Neural crest cell (in vitro differentiated cells): Measurements from ENCODE around the gene MANBA. TPM values are rescaled to one million over a fixed set of nuclear protein-coding genes. Genes with fewer than 3 reads are reported as not detected.

ENCODE experiments used
- DNase-seq: peaks from one replicate; pipeline ENCODE4 v3.0.0; 2021; ENCODE audit warnings: low read depth, mixed read lengths, low spot score
- H3K27ac Mint-ChIP-seq: one replicate; pipeline ENCODE4 v1.8.0; 2021; ENCODE audit warnings: mild to moderate bottlenecking, mixed read lengths; ENCODE audit not compliant: unreplicated experiment
- H3K27me3 Mint-ChIP-seq: 2 replicates; pipeline ENCODE4 v1.8.0; 2021; ENCODE audit warnings: low read depth, mild to moderate bottlenecking, mixed read lengths
- H3K36me3 Mint-ChIP-seq: 2 replicates; pipeline ENCODE4 v1.8.0; 2021; ENCODE audit warnings: low read depth, mild to moderate bottlenecking, mixed read lengths
- H3K4me1 Mint-ChIP-seq: 2 replicates; pipeline ENCODE4 v1.8.0; 2021; ENCODE audit warnings: mixed read lengths
- H3K4me3 Mint-ChIP-seq: one replicate; pipeline ENCODE4 v1.8.0; 2021; ENCODE audit warnings: mild to moderate bottlenecking, mixed read lengths
- H3K9me3 Mint-ChIP-seq: 2 replicates; pipeline ENCODE4 v1.8.0; 2021; ENCODE audit warnings: mixed read lengths
- CTCF ChIP-seq: fragments of 200-600 bp; sonication (generic); conservative IDR thresholded peaks from 2 replicates; pipeline ENCODE4 v1.5.0; 2021; ENCODE audit warnings: antibody characterized with exemption, mild to moderate bottlenecking
- total RNA-seq: library from RNA; stranded (reverse); gene quantifications from 2 replicates; pipeline ENCODE4 v1.2.1, GENCODE V29; 2021

MANBA gene
- total RNA-seq, 1 donor from 2014 or later = 18.4 TPM

- no peak overlapping the region for H3K4me3 Mint-ChIP-seq
- no peak overlapping the region for H3K27ac Mint-ChIP-seq
- peaks cover 10% of the 10 kb centered on the region for H3K36me3 Mint-ChIP-seq
- DNase-seq = no peak
- H3K9me3 Mint-ChIP-seq = no peaks in the 10 kb centered on the region
- no peak for TF ChIP-seq CTCF
- H3K27me3 Mint-ChIP-seq = no peaks in the 10 kb centered on the region
- peaks cover 5% of the 10 kb centered on the region for H3K4me1 Mint-ChIP-seq
Observed at GRCh38 chr4:102675141-102675540, 85.6 kb downstream of the MANBA start.

GRCh38 chr4:102667001-102667400 lies 93.8 kb downstream of the MANBA start:
- Mint-ChIP-seq H3K36me3 (peaks cover 10% of the 10 kb centered on the region), H3K4me3 (no peak overlapping the region), H3K27ac (no peak overlapping the region), H3K4me1 (no peaks in the 10 kb centered on the region), H3K9me3 (no peaks in the 10 kb centered on the region), H3K27me3 (no peaks in the 10 kb centered on the region)
- no peak for DNase-seq
- no peak for TF ChIP-seq CTCF

- no peak overlapping the region for H3K27ac Mint-ChIP-seq
- no peak for TF ChIP-seq CTCF
Observed at GRCh38 chr4:102665527-102665926, 95.2 kb downstream of the MANBA start.

GRCh38 chr4:102663073-102663472 lies 97.7 kb downstream of the MANBA start:
- Mint-ChIP-seq H3K27ac (no peak overlapping the region), H3K4me1 (no peaks in the 10 kb centered on the region), H3K4me3 (no peak overlapping the region), H3K27me3 (no peaks in the 10 kb centered on the region), H3K36me3 (peaks cover 5% of the 10 kb centered on the region), H3K9me3 (no peaks in the 10 kb centered on the region)
- DNase-seq = no peak
- TF ChIP-seq CTCF = no peak

More at GRCh38 chr4:102665527-102665926, 95.2 kb downstream of the MANBA start:
- H3K9me3 Mint-ChIP-seq = no peaks in the 10 kb centered on the region
- no peak for DNase-seq
- no peak overlapping the region for H3K4me3 Mint-ChIP-seq
- no peaks in the 10 kb centered on the region for H3K27me3 Mint-ChIP-seq
- H3K36me3 Mint-ChIP-seq = peaks cover 8% of the 10 kb centered on the region
- H3K4me1 Mint-ChIP-seq = no peaks in the 10 kb centered on the region

GRCh38 chr4:102657206-102657605 lies 103.6 kb downstream of the MANBA start:
- TF ChIP-seq CTCF = no peak
- Mint-ChIP-seq H3K4me1 (no peaks in the 10 kb centered on the region), H3K9me3 (no peaks in the 10 kb centered on the region), H3K36me3 (no peaks in the 10 kb centered on the region), H3K4me3 (no peak overlapping the region), H3K27ac (no peak overlapping the region), H3K27me3 (no peaks in the 10 kb centered on the region)
- no peak for DNase-seq

- Mint-ChIP-seq H3K9me3 (peaks cover 6% of the 10 kb centered on the region), H3K27me3 (no peaks in the 10 kb centered on the region), H3K4me3 (no peak overlapping the region), H3K4me1 (peaks cover under 1% of the 10 kb centered on the region), H3K27ac (no peak overlapping the region), H3K36me3 (peaks cover 34% of the 10 kb centered on the region)
- no peak for DNase-seq
- TF ChIP-seq CTCF = no peak
Observed at GRCh38 chr4:102647117-102647516, 113.7 kb downstream of the MANBA start.
